Measurements from ENCODE around the gene NTNG1.

NTNG1 gene

GRCh38 chr1:107298526-107298925 lies 157.7 kb downstream of the NTNG1 start:
- H3K36me3 Mint-ChIP-seq (ENCODE audit: low read depth) = no peaks in the 10 kb centered on the region
- no peak overlapping the region for H3K27ac Mint-ChIP-seq
- H3K27me3 Mint-ChIP-seq (ENCODE audit: low read depth, poor library complexity) = peaks cover 7% of the 10 kb centered on the region
- no peak overlapping the region for H3K4me3 Mint-ChIP-seq
- TF ChIP-seq CTCF (IDR thresholded peaks at IDR 0.05) = no peak
- DNase-seq = no peak
- H3K9me3 Mint-ChIP-seq = no peaks in the 10 kb centered on the region
- H3K4me1 Mint-ChIP-seq = no peaks in the 10 kb centered on the region

GRCh38 chr1:107299521-107299920 lies 158.7 kb downstream of the NTNG1 start:
- Mint-ChIP-seq H3K36me3 (ENCODE audit: low read depth) (no peaks in the 10 kb centered on the region), H3K4me3 (no peak overlapping the region), H3K27ac (no peak overlapping the region), H3K9me3 (no peaks in the 10 kb centered on the region), H3K4me1 (no peaks in the 10 kb centered on the region), H3K27me3 (ENCODE audit: low read depth, poor library complexity) (peaks cover 4% of the 10 kb centered on the region)
- no peak for TF ChIP-seq CTCF (IDR thresholded peaks at IDR 0.05)
- DNase-seq = no peak

- no peak overlapping the region for H3K4me3 Mint-ChIP-seq
- H3K27ac Mint-ChIP-seq = no peak overlapping the region
These were observed 169.1 kb downstream of the NTNG1 start for GRCh38 chr1:107309962-107310361.

GRCh38 chr1:107315652-107316051 lies 174.8 kb downstream of the NTNG1 start:
- TF ChIP-seq CTCF (IDR thresholded peaks at IDR 0.05) = no peak
- H3K36me3 Mint-ChIP-seq (ENCODE audit: low read depth) = no peaks in the 10 kb centered on the region

More at GRCh38 chr1:107309962-107310361, 169.1 kb downstream of the NTNG1 start:
- Mint-ChIP-seq H3K36me3 (ENCODE audit: low read depth) (no peaks in the 10 kb centered on the region), H3K27me3 (ENCODE audit: low read depth, poor library complexity) (no peaks in the 10 kb centered on the region), H3K9me3 (no peaks in the 10 kb centered on the region), H3K4me1 (no peaks in the 10 kb centered on the region)
- TF ChIP-seq CTCF (IDR thresholded peaks at IDR 0.05) = no peak
- DNase-seq = no peak

GRCh38 chr1:107318932-107319331 lies 178.1 kb downstream of the NTNG1 start:
- H3K4me1 Mint-ChIP-seq = no peaks in the 10 kb centered on the region
- H3K9me3 Mint-ChIP-seq = no peaks in the 10 kb centered on the region
- no peaks in the 10 kb centered on the region for H3K36me3 Mint-ChIP-seq (ENCODE audit: low read depth)
- H3K27ac Mint-ChIP-seq = no peak overlapping the region
- H3K4me3 Mint-ChIP-seq = no peak overlapping the region
- TF ChIP-seq CTCF (IDR thresholded peaks at IDR 0.05) = no peak
- H3K27me3 Mint-ChIP-seq (ENCODE audit: low read depth, poor library complexity) = no peaks in the 10 kb centered on the region
- no peak for DNase-seq

More at GRCh38 chr1:107315652-107316051, 174.8 kb downstream of the NTNG1 start:
- Mint-ChIP-seq H3K9me3 (no peaks in the 10 kb centered on the region), H3K27ac (no peak overlapping the region), H3K4me3 (no peak overlapping the region), H3K4me1 (no peaks in the 10 kb centered on the region), H3K27me3 (ENCODE audit: low read depth, poor library complexity) (no peaks in the 10 kb centered on the region)
- DNase-seq = no peak

GRCh38 chr1:107323784-107324183 lies 182.9 kb downstream of the NTNG1 start:
- Mint-ChIP-seq H3K36me3 (ENCODE audit: low read depth) (no peaks in the 10 kb centered on the region), H3K27me3 (ENCODE audit: low read depth, poor library complexity) (peaks cover 4% of the 10 kb centered on the region), H3K9me3 (no peaks in the 10 kb centered on the region), H3K27ac (no peak overlapping the region), H3K4me3 (no peak overlapping the region), H3K4me1 (no peaks in the 10 kb centered on the region)
- no peak for DNase-seq
- no peak for TF ChIP-seq CTCF (IDR thresholded peaks at IDR 0.05)

Measured in nephron progenitor cell (in vitro differentiated cells).